DOHH2 (cell line): ENCODE results near the gene INF2.

Experiments used
- EZH2phosphoT487 ChIP-seq: fragments of 200-600 bp; sonication (generic); IDR thresholded peaks from 2 replicates; pipeline ENCODE4 v1.6.1; 2017; ENCODE audit warnings: borderline replicate concordance, mild to moderate bottlenecking, antibody characterized with exemption, low read length, moderate library complexity, mixed read lengths
- TF ChIP-seq, protein P1 (sequence below): fragments of 200-600 bp; sonication (generic); IDR thresholded peaks from one replicate; pipeline ENCODE4 v1.5.1; 2014; ENCODE audit warnings: antibody characterized with exemption, mild to moderate bottlenecking, low read depth, low read length; ENCODE audit not compliant: poor library complexity, severe bottlenecking

DNA sequence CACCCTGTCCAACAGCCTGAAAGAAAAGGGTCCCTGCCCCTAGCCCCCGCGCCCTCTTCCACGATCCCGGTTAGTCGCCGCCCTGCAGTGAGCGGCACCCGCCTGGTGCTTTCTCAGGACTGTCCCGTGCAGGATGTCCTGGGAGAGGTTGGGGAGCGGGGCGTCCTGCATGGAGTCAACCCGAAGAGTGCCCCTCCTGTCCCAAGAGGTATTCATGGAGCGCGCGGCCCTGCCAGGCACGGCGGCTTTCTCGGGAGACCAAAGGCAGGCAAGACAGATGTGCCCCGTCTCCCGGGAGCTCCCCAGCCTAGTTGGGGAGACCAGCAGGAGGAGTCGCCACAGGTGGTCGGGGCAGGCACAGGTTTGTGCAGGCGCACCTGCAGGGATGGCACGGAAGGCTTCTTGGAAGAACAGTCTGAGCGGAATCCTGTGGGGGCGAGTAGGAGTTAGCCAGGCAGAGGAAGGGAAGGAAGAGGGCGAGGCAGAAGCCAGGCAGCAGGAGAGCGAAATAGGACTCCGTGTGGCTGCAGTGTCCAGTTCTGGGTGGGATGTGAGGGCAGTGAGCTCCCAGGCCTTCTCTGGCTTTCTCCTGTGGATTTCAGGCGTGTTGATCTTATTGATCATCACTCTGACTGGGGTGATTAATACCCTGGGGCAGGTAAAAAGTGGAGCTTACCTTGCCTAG lies 64.3 kb downstream of the INF2 start:
- TF ChIP-seq, protein P1, sequence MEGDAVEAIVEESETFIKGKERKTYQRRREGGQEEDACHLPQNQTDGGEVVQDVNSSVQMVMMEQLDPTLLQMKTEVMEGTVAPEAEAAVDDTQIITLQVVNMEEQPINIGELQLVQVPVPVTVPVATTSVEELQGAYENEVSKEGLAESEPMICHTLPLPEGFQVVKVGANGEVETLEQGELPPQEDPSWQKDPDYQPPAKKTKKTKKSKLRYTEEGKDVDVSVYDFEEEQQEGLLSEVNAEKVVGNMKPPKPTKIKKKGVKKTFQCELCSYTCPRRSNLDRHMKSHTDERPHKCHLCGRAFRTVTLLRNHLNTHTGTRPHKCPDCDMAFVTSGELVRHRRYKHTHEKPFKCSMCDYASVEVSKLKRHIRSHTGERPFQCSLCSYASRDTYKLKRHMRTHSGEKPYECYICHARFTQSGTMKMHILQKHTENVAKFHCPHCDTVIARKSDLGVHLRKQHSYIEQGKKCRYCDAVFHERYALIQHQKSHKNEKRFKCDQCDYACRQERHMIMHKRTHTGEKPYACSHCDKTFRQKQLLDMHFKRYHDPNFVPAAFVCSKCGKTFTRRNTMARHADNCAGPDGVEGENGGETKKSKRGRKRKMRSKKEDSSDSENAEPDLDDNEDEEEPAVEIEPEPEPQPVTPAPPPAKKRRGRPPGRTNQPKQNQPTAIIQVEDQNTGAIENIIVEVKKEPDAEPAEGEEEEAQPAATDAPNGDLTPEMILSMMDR: no peak
- TF ChIP-seq EZH2phosphoT487: no peak
